IMR-90 (cell line): ENCODE results near the gene WWC2.

ENCODE experiments used
- CTCF ChIP-seq: conservative IDR thresholded peaks from 2 replicates; pipeline ENCODE4 v1.5.1; 2012; ENCODE audit warnings: mild to moderate bottlenecking, low read depth, low read length, improper control_type of control experiment
- SMC3 ChIP-seq: fragments of 150-350 bp; IDR thresholded peaks from 2 replicates; pipeline ENCODE4 v1.6.1; 2016; ENCODE audit warnings: low read depth, mild to moderate bottlenecking, antibody characterized with exemption, low read length, moderate library complexity

GRCh38 chr4:183096276-183096965, 2.6 kb upstream of the WWC2 start:
- TF ChIP-seq CTCF (no peak), SMC3 (no peak)
